Stimulated activated memory B cell treated with anti-CD40 and anti-IgM and Interleukin-4, amounts not matched to agents 10 μg/mL and 1 μg/mL and 100 μg/mL, for 72 hours (primary cell): ENCODE data around the gene PLXNA2.

Experiments
- ATAC-seq: fragments of 150-1000 bp; cut with Tn5 transposase; 2 replicates; pipeline ENCODE4 v1.10.0; 2021
- H3K27ac Mint-ChIP-seq: one replicate; pipeline ENCODE4 v1.8.0; 2022; ENCODE audit warnings: mild to moderate bottlenecking, mixed read lengths
- H3K27me3 Mint-ChIP-seq: one replicate; pipeline ENCODE4 v1.8.0; 2022; ENCODE audit warnings: mixed read lengths
- H3K36me3 Mint-ChIP-seq: one replicate; pipeline ENCODE4 v1.8.0; 2022; ENCODE audit warnings: mixed read lengths
- H3K4me1 Mint-ChIP-seq: one replicate; pipeline ENCODE4 v1.8.0; 2022; ENCODE audit warnings: mixed read lengths
- H3K4me3 Mint-ChIP-seq: one replicate; pipeline ENCODE4 v1.8.0; 2022; ENCODE audit warnings: mild to moderate bottlenecking, moderate library complexity, mixed read lengths
- H3K9me3 Mint-ChIP-seq: one replicate; pipeline ENCODE4 v1.8.0; 2022; ENCODE audit warnings: mixed read lengths

PLXNA2 gene

GRCh38 chr1:207981976-207982375, 262.2 kb downstream of the PLXNA2 start:
- H3K27ac Mint-ChIP-seq: no peak overlapping the region
- no peaks in the 10 kb centered on the region for H3K4me1 Mint-ChIP-seq
- no peaks in the 10 kb centered on the region for H3K9me3 Mint-ChIP-seq
- H3K4me3 Mint-ChIP-seq: no peak overlapping the region
- ATAC-seq: peak; percentile 59
- H3K36me3 Mint-ChIP-seq: no peaks in the 10 kb centered on the region
- H3K27me3 Mint-ChIP-seq: peaks cover 44% of the 10 kb centered on the region

GRCh38 chr1:207978441-207978840, 265.7 kb downstream of the PLXNA2 start:
- Mint-ChIP-seq H3K27ac (no peak overlapping the region), H3K36me3 (no peaks in the 10 kb centered on the region), H3K4me3 (no peak overlapping the region), H3K9me3 (no peaks in the 10 kb centered on the region), H3K27me3 (peaks cover 68% of the 10 kb centered on the region), H3K4me1 (peaks cover 7% of the 10 kb centered on the region)
- no peak for ATAC-seq

GRCh38 chr1:207977876-207978275, 266.3 kb downstream of the PLXNA2 start:
- H3K36me3 Mint-ChIP-seq: no peaks in the 10 kb centered on the region
- no peak for ATAC-seq
- H3K27me3 Mint-ChIP-seq: peaks cover 73% of the 10 kb centered on the region
- no peak overlapping the region for H3K27ac Mint-ChIP-seq
- H3K4me1 Mint-ChIP-seq: peaks cover 7% of the 10 kb centered on the region
- no peak overlapping the region for H3K4me3 Mint-ChIP-seq
- no peaks in the 10 kb centered on the region for H3K9me3 Mint-ChIP-seq

GRCh38 chr1:207973898-207974568, 270.2 kb downstream of the PLXNA2 start:
- Mint-ChIP-seq H3K4me3 (no peak overlapping the region), H3K4me1 (peaks cover 7% of the 10 kb centered on the region), H3K27ac (no peak overlapping the region), H3K27me3 (peaks cover 63% of the 10 kb centered on the region), H3K9me3 (no peaks in the 10 kb centered on the region), H3K36me3 (no peaks in the 10 kb centered on the region)
- peak; percentile 68 for ATAC-seq

GRCh38 chr1:207972337-207972736, 271.8 kb downstream of the PLXNA2 start:
- H3K27me3 Mint-ChIP-seq: peaks cover 57% of the 10 kb centered on the region
- H3K9me3 Mint-ChIP-seq: no peaks in the 10 kb centered on the region
- H3K27ac Mint-ChIP-seq: no peak overlapping the region
- no peak overlapping the region for H3K4me3 Mint-ChIP-seq
- H3K4me1 Mint-ChIP-seq: peaks cover 7% of the 10 kb centered on the region
- ATAC-seq: no peak
- no peaks in the 10 kb centered on the region for H3K36me3 Mint-ChIP-seq
